Lower leg skin (tissue), 4 donors: ENCODE data around the gene FHOD3. TPM values are rescaled to one million over a fixed set of nuclear protein-coding genes. Genes with fewer than 3 reads are reported as not detected.
A peak's percentile ranks its signal among the peaks of the same experiment; 100 is the strongest.

Source experiments
- DNase-seq, 2 donors: peaks; one replicate each; pipeline ENCODE4 v3.0.0-alpha.2; 2019; ENCODE audit warnings: low spot score in 2 of 2
- H3K4me3 ChIP-seq: fragments of 200-600 bp; sonication (generic); 2 replicates; pipeline ENCODE4 v1.5.1; 2017; ENCODE audit warnings: mild to moderate bottlenecking, low read depth; ENCODE audit not compliant: poor library complexity, severe bottlenecking
- CTCF ChIP-seq, 3 donors: fragments of 450-650 bp; IDR thresholded peaks; one replicate each; pipeline ENCODE4 v1.5.1; 2016; ENCODE audit warnings: antibody characterized with exemption in 3 of 3, mild to moderate bottlenecking in 3 of 3, moderate library complexity in 2 of 3
- POLR2A ChIP-seq, 2 donors: fragments of 450-650 bp; IDR thresholded peaks; one replicate each; pipeline ENCODE4 v1.6.1; 2016 to 2017; ENCODE audit warnings: antibody characterized with exemption in 2 of 2, mild to moderate bottlenecking in 1 of 2, moderate library complexity in 1 of 2
- WGBS, 2 donors: methylation state at CpG; one replicate each; pipeline ENCODE4 v1.1.5; 2018; 5-methylcytosine and 5-hydroxymethylcytosine counted together
- intact Hi-C: fragments of 100-400 bp; cut with DNase I; formaldehyde crosslinking; loops from one replicate; pipeline ENCODE4 v1.15.0; 2023; ENCODE audit warnings: low total_unique reads
- total RNA-seq, 4 donors: library from RNA; depleted of rRNA; stranded (reverse); fragments of >200 nt; gene quantifications; one replicate each; pipeline ENCODE4 v1.1.0, GENCODE V29; 2016

Gene FHOD3
- total RNA-seq, 4 donors from 2014 or later = 5.3 to 15.1 (median 7.8) TPM

- DNase-seq = peak in 1 of 2 donors; percentile 53
- WGBS, 2 donors = 55 to 65% methylated on average over 4 of the region's 4 CpGs
Observed at GRCh38 chr18:36284268-36284667, 13.2 kb upstream of the FHOD3 start.

GRCh38 chr18:36284671-36285295, 12.7 kb upstream of the FHOD3 start:
- intact Hi-C loops = loop anchor here (5.0 to 10.0 kb wide), 3 partner anchors 187 to 530 kb away; no protein-coding TSS in a partner anchor
- 29 to 33% methylated on average over 6 of the region's 6 CpGs for WGBS, 2 donors
- no peak overlapping the region for H3K4me3 ChIP-seq
- DNase-seq = peak in 1 of 2 donors; percentile 60
- TF ChIP-seq POLR2A (IDR thresholded peaks at IDR 0.05) = no peak
- TF ChIP-seq CTCF (IDR thresholded peaks at IDR 0.05) = no peak

More at GRCh38 chr18:36284268-36284667, 13.2 kb upstream of the FHOD3 start:
- H3K4me3 ChIP-seq = no peak overlapping the region
- intact Hi-C loops = loop anchor here (5.0 to 10.0 kb wide), 3 partner anchors 187 to 529 kb away; no protein-coding TSS in a partner anchor
- no peak for TF ChIP-seq POLR2A (IDR thresholded peaks at IDR 0.05)
- TF ChIP-seq CTCF (IDR thresholded peaks at IDR 0.05) = no peak

- TF ChIP-seq POLR2A (IDR thresholded peaks at IDR 0.05) = no peak
- TF ChIP-seq CTCF (IDR thresholded peaks at IDR 0.05) = no peak
- intact Hi-C loops = loop anchor here (10.0 kb wide), 2 partner anchors 273 to 533 kb away; no protein-coding TSS in a partner anchor
- WGBS, 2 donors = 85 to 89% methylated on average over 2 of the region's 2 CpGs
Observed at GRCh38 chr18:36287653-36288052, 9.9 kb upstream of the FHOD3 start.

GRCh38 chr18:36288689-36289088, 8.8 kb upstream of the FHOD3 start:
- no peak for DNase-seq
- TF ChIP-seq CTCF (IDR thresholded peaks at IDR 0.05) (no peak), POLR2A (IDR thresholded peaks at IDR 0.05) (no peak)
- intact Hi-C loops = loop anchor here (10.0 kb wide), 2 partner anchors 274 to 534 kb away; no protein-coding TSS in a partner anchor
- no peak overlapping the region for H3K4me3 ChIP-seq

More at GRCh38 chr18:36287653-36288052, 9.9 kb upstream of the FHOD3 start:
- peak in 1 of 2 donors; percentile 57 for DNase-seq
- H3K4me3 ChIP-seq = no peak overlapping the region

- no peak for DNase-seq
- H3K4me3 ChIP-seq = no peak overlapping the region
- intact Hi-C loops = no loop called here
- TF ChIP-seq CTCF (IDR thresholded peaks at IDR 0.05) (no peak), POLR2A (IDR thresholded peaks at IDR 0.05) (no peak)
- WGBS, 2 donors = 77 to 84% methylated on average over 1 of the region's 1 CpG
Observed at GRCh38 chr18:36294031-36294430, 3.5 kb upstream of the FHOD3 start.
